Esophagus muscularis mucosa (tissue), 4 donors: ENCODE measurements around the gene CFI.

ENCODE experiments used
- CTCF ChIP-seq, 3 experiments: fragments of 200-600 bp in 2 of 3; fragments of 450-650 bp in 1 of 3; sonication (generic) in 2 of 3; IDR thresholded peaks; one replicate each; pipeline ENCODE4 v1.5.1; 2017 to 2019; ENCODE audit warnings: antibody characterized with exemption in 3 of 3, mild to moderate bottlenecking in 2 of 3, moderate library complexity in 1 of 3
- EP300 ChIP-seq: sonication (generic); formaldehyde crosslinking; IDR thresholded peaks from one replicate; pipeline ENCODE4 v1.6.1; 2017; ENCODE audit warnings: antibody characterized with exemption
- POLR2A ChIP-seq: fragments of 450-650 bp; IDR thresholded peaks from one replicate; pipeline ENCODE4 v1.6.1; 2017; ENCODE audit warnings: antibody characterized with exemption, moderate library complexity, mild to moderate bottlenecking, low read depth
- POLR2AphosphoS5 ChIP-seq, 2 donors: sonication (generic); formaldehyde crosslinking; IDR thresholded peaks; one replicate each; pipeline ENCODE4 v1.6.1; 2017; ENCODE audit warnings: antibody characterized with exemption in 2 of 2

- TF ChIP-seq CTCF (IDR thresholded peaks at IDR 0.05) (no peak), EP300 (no peak), POLR2AphosphoS5 (IDR thresholded peaks at IDR 0.05) (no peak), POLR2A (no peak)
These were observed 88.3 kb downstream of the CFI start for GRCh38 chr4:109713500-109713899.
